H9 (cell line): ENCODE data around the gene TCF7L1. TPM values are rescaled to one million over a fixed set of nuclear protein-coding genes. Genes with fewer than 3 reads are reported as not detected.

ENCODE experiments used
- DNase-seq: peaks from one replicate; pipeline ENCODE4 v3.0.0-alpha.2; 2017
- H2AFZ ChIP-seq: one replicate; pipeline ENCODE4 v1.6.1; 2013; ENCODE audit warnings: mild to moderate bottlenecking, low read length, control low read depth, moderate library complexity
- H2AK5ac ChIP-seq: 2 replicates; pipeline ENCODE4 v1.6.1; 2013; ENCODE audit warnings: low read length, control low read depth, mixed read lengths; ENCODE audit not compliant: insufficient read length
- H2BK120ac ChIP-seq: one replicate; pipeline ENCODE4 v1.6.1; 2013; ENCODE audit warnings: low read depth, mild to moderate bottlenecking, low read length, control low read depth, inconsistent platforms; ENCODE audit not compliant: poor library complexity, severe bottlenecking
- H2BK12ac ChIP-seq: 2 replicates; pipeline ENCODE4 v1.6.1; 2013; ENCODE audit warnings: low read length, control low read depth, mixed read lengths, low read depth; ENCODE audit not compliant: insufficient read length
- H2BK15ac ChIP-seq: 2 replicates; pipeline ENCODE4 v1.6.1; 2013; ENCODE audit warnings: low read depth, low read length, control low read depth
- H2BK20ac ChIP-seq: one replicate; pipeline ENCODE4 v1.6.1; 2013; ENCODE audit warnings: low read depth, mild to moderate bottlenecking, low read length, control low read depth, inconsistent platforms; ENCODE audit not compliant: poor library complexity, severe bottlenecking
- H2BK5ac ChIP-seq: 2 replicates; pipeline ENCODE4 v1.6.1; 2013; ENCODE audit warnings: low read length, control low read depth, mixed read lengths; ENCODE audit not compliant: insufficient read length
- H3K14ac ChIP-seq: 2 replicates; pipeline ENCODE4 v1.6.1; 2013; ENCODE audit warnings: low read length, control low read depth; ENCODE audit not compliant: insufficient read depth
- H3K18ac ChIP-seq: 2 replicates; pipeline ENCODE4 v1.6.1; 2013; ENCODE audit warnings: low read depth, mild to moderate bottlenecking, mixed read lengths, low read length, control low read depth; ENCODE audit not compliant: insufficient read length
- H3K23ac ChIP-seq: 2 replicates; pipeline ENCODE4 v1.6.1; 2013; ENCODE audit warnings: low read length, control low read depth, mixed read lengths, low read depth; ENCODE audit not compliant: insufficient read length
- H3K23me2 ChIP-seq: 2 replicates; pipeline ENCODE4 v1.6.1; 2013; ENCODE audit warnings: low read depth, mild to moderate bottlenecking, mixed read lengths, low read length, control low read depth; ENCODE audit not compliant: insufficient read length, poor library complexity, severe bottlenecking
- H3K27ac ChIP-seq: 2 replicates; pipeline ENCODE4 v1.5.1; 2013; ENCODE audit warnings: low read length, control low read depth, mixed read lengths, low read depth; ENCODE audit not compliant: insufficient read length
- H3K27me3 ChIP-seq: 2 replicates; pipeline ENCODE4 v1.6.1; 2013; ENCODE audit warnings: low read length, control low read depth, inconsistent platforms; ENCODE audit not compliant: insufficient read depth
- H3K4ac ChIP-seq: 2 replicates; pipeline ENCODE4 v1.6.1; 2013; ENCODE audit warnings: low read depth, mild to moderate bottlenecking, control low read depth, inconsistent platforms, low read length, moderate library complexity
- H3K4me1 ChIP-seq: 2 replicates; pipeline ENCODE4 v1.6.1; 2013; ENCODE audit warnings: low read length, control low read depth, inconsistent platforms; ENCODE audit not compliant: insufficient read depth
- H3K4me2 ChIP-seq: 2 replicates; pipeline ENCODE4 v1.6.1; 2013; ENCODE audit warnings: low read length, control low read depth, mixed read lengths; ENCODE audit not compliant: insufficient read length, insufficient read depth
- H3K56ac ChIP-seq: 2 replicates; pipeline ENCODE4 v1.6.1; 2013; ENCODE audit warnings: low read depth, mild to moderate bottlenecking, mixed read lengths, low read length, control low read depth; ENCODE audit not compliant: insufficient read length
- H3K79me1 ChIP-seq: 2 replicates; pipeline ENCODE4 v1.6.1; 2013; ENCODE audit warnings: low read depth, mild to moderate bottlenecking, moderate library complexity, low read length, control low read depth, inconsistent platforms; ENCODE audit not compliant: insufficient read depth, poor library complexity, severe bottlenecking
- H3K79me2 ChIP-seq: 2 replicates; pipeline ENCODE4 v1.6.1; 2013; ENCODE audit warnings: low read length, control low read depth, inconsistent platforms; ENCODE audit not compliant: insufficient read depth
- H3K9ac ChIP-seq: 2 replicates; pipeline ENCODE4 v1.6.1; 2013; ENCODE audit warnings: low read length, control low read depth, mixed read lengths; ENCODE audit not compliant: insufficient read length; ENCODE audit errors: extremely low read depth
- H3K9me3 ChIP-seq: one replicate; pipeline ENCODE4 v1.6.1; 2013; ENCODE audit warnings: low read depth, low read length, inconsistent platforms; ENCODE audit not compliant: control insufficient read depth
- H3T11ph ChIP-seq: one replicate; pipeline ENCODE4 v1.6.1; 2013; ENCODE audit warnings: mild to moderate bottlenecking, low read length, control low read depth, inconsistent platforms
- H4K20me1 ChIP-seq: one replicate; pipeline ENCODE4 v1.6.1; 2013; ENCODE audit not compliant: control insufficient read depth, insufficient read length, insufficient read depth
- H4K5ac ChIP-seq: 2 replicates; pipeline ENCODE4 v1.6.1; 2013; ENCODE audit warnings: low read depth, mild to moderate bottlenecking, mixed read lengths, low read length, control low read depth; ENCODE audit not compliant: insufficient read length
- H4K8ac ChIP-seq: replicated peaks from 2 replicates; pipeline ENCODE4 v1.6.1; 2013; ENCODE audit warnings: low read length, control low read depth, mixed read lengths, low read depth; ENCODE audit not compliant: insufficient read length
- H4K91ac ChIP-seq: 2 replicates; pipeline ENCODE4 v1.6.1; 2013; ENCODE audit warnings: low read depth, mild to moderate bottlenecking, moderate library complexity, mixed read lengths, low read length, control low read depth; ENCODE audit not compliant: insufficient read length
- H3K27ac Mint-ChIP-seq, 3 experiments: 2 replicates in 2 of 3; 3 replicates in 1 of 3; pipeline ENCODE4 v1.8.0; 2020 to 2021; ENCODE audit warnings: mixed read lengths in 3 of 3, mild to moderate bottlenecking in 1 of 3, moderate library complexity in 1 of 3
- H3K27me3 Mint-ChIP-seq: 2 replicates; pipeline ENCODE4 v1.8.0; 2021; ENCODE audit warnings: low read depth, mild to moderate bottlenecking, moderate library complexity, mixed read lengths
- H3K36me3 Mint-ChIP-seq, 3 experiments: 2 replicates in 2 of 3; 3 replicates in 1 of 3; pipeline ENCODE4 v1.8.0; 2020 to 2021; ENCODE audit warnings: low read depth in 3 of 3, mixed read lengths in 3 of 3; ENCODE audit not compliant: insufficient read depth in 1 of 3
- H3K4me1 Mint-ChIP-seq, 2 experiments: 2 replicates each; pipeline ENCODE4 v1.8.0; 2020; ENCODE audit warnings: mixed read lengths in 2 of 2
- H3K4me3 Mint-ChIP-seq, 2 experiments: 2 replicates in 1 of 2; 3 replicates in 1 of 2; pipeline ENCODE4 v1.8.0; 2020 to 2021; ENCODE audit warnings: mild to moderate bottlenecking in 2 of 2, mixed read lengths in 2 of 2, moderate library complexity in 1 of 2
- H3K9me3 Mint-ChIP-seq, 2 experiments: 2 replicates in 1 of 2; 3 replicates in 1 of 2; pipeline ENCODE4 v1.8.0; 2020; ENCODE audit warnings: mild to moderate bottlenecking in 2 of 2, mixed read lengths in 2 of 2, moderate library complexity in 1 of 2
- WGBS: extraction: QIAGEN DNeasy Blood & Tissue Kit; methylation state at CpG from one replicate; pipeline ENCODE4 v1.1.7; 2013; ENCODE audit warnings: missing lambda C conversion rate, low lambda C conversion rate, mixed read lengths; ENCODE audit not compliant: insufficient read length; ENCODE audit errors: extremely low coverage; 5-methylcytosine and 5-hydroxymethylcytosine counted together
- total RNA-seq: library from RNA; stranded (reverse); gene quantifications from 2 replicates; pipeline ENCODE4 v1.2.1, GENCODE V29; 2021
- TF ChIP-seq, protein P1 (sequence below): fragments of 200-600 bp; sonication (generic); conservative IDR thresholded peaks from 3 replicates; pipeline ENCODE4 v1.8.0; 2021; ENCODE audit warnings: antibody characterized with exemption, mild to moderate bottlenecking

Gene TCF7L1
- total RNA-seq, 1 experiment from 2014 or later = 112 TPM

DNA sequence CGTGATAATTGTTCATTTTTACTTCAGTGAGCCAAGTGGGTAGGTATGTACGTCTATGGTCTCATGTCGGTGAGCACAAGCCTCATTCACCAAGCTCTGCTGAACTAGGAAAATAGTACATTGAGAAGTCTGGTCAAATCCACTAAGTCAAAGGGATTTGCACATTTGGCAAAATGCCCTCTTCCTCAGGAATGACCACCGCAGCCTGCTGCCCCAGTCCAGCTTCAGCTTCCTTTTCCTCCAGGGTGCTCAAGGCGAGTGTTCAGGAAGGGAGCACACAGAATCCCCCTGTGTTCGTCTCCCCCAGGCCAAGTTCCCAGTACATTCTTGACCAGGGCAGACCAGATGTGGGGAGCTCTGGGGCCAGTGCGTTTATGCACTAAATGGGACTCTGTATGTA is 23.0 kb downstream of the TCF7L1 start:
- Histone ChIP-seq H3K23me2 (no peaks in the 10 kb centered on the region), H3K79me2 (peaks cover 62% of the 10 kb centered on the region; the same call in 1 of the 2 replicates), H2AFZ (no peak overlapping the region), H2BK15ac (no peak overlapping the region), H3K4me2 (no peak overlapping the region), H3K27me3 (no peaks in the 10 kb centered on the region), H2BK20ac (no peak overlapping the region), H3K4ac (no peak overlapping the region), H3T11ph (no peak overlapping the region), H3K18ac (no peak overlapping the region), H4K20me1 (peaks cover 2% of the 10 kb centered on the region), H3K4me1 (peaks cover 11% of the 10 kb centered on the region; the same call in 1 of the 2 replicates), H4K91ac (no peak overlapping the region), H2AK5ac (no peak overlapping the region), H4K8ac (no peak overlapping the region), H3K79me1 (peaks cover 11% of the 10 kb centered on the region), H3K56ac (no peak overlapping the region), H3K14ac (no peak overlapping the region), H3K9ac (no peak overlapping the region), H2BK12ac (no peak overlapping the region), H3K9me3 (no peaks in the 10 kb centered on the region), H3K23ac (no peak overlapping the region), H2BK5ac (no peak overlapping the region), H3K27ac (no peak overlapping the region), H4K5ac (no peak overlapping the region), H2BK120ac (no peak overlapping the region)
- H3K27me3 Mint-ChIP-seq = no peaks in the 10 kb centered on the region
- peaks cover 23 to 39% (median 25%) of the 10 kb centered on the region in 3 experiments; a peak in 6 of 7 replicates for H3K36me3 Mint-ChIP-seq
- no peaks in the 10 kb centered on the region for H3K9me3 Mint-ChIP-seq
- peak overlapping the region; percentile 5 to 68 (median 24); a peak in 5 of 7 replicates for H3K27ac Mint-ChIP-seq
- WGBS = no CpG with 5 or more reads among the region's 7 CpGs
- H3K4me3 Mint-ChIP-seq = no peak overlapping the region
- TF ChIP-seq, protein P1, sequence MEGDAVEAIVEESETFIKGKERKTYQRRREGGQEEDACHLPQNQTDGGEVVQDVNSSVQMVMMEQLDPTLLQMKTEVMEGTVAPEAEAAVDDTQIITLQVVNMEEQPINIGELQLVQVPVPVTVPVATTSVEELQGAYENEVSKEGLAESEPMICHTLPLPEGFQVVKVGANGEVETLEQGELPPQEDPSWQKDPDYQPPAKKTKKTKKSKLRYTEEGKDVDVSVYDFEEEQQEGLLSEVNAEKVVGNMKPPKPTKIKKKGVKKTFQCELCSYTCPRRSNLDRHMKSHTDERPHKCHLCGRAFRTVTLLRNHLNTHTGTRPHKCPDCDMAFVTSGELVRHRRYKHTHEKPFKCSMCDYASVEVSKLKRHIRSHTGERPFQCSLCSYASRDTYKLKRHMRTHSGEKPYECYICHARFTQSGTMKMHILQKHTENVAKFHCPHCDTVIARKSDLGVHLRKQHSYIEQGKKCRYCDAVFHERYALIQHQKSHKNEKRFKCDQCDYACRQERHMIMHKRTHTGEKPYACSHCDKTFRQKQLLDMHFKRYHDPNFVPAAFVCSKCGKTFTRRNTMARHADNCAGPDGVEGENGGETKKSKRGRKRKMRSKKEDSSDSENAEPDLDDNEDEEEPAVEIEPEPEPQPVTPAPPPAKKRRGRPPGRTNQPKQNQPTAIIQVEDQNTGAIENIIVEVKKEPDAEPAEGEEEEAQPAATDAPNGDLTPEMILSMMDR = no peak
- no peak for DNase-seq
- peaks cover 66 to 78% of the 10 kb centered on the region in 2 experiments for H3K4me1 Mint-ChIP-seq
